GM12892 (cell line): ENCODE measurements around the gene EEF1G.

Source experiments
- POLR2A ChIP-seq: IDR thresholded peaks from 2 replicates; pipeline ENCODE4 v1.6.1; 2011; ENCODE audit warnings: low read depth, low read length, control low read depth
- TAF1 ChIP-seq: IDR thresholded peaks from 2 replicates; pipeline ENCODE4 v1.6.1; 2011; ENCODE audit warnings: low read depth, mild to moderate bottlenecking, control low read depth, low read length, borderline replicate concordance

DNA sequence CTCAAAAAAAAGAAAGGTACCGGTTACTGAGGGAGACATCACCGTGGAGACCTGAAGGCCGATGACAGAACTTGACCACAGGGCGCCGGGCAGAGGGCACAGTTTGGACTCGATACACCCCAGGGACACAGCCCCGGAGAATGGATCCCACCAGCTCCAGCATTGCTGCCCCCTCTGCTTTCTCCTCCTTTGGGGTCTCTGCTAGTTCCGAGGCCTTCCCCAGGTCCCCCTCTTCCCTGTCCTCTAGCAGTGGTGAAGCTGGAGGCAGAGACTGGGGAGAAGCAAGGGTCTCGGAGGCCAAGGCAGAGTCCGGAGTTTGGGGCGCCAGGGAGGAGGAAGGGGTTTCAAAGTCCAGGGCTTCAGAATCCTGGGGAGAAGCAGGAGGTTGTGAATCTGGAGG, 4.8 kb upstream of the EEF1G start:
- TF ChIP-seq TAF1 (no peak), POLR2A (no peak)
